GM23338 (cell line): ENCODE results near the gene AGPAT4. TPM values are rescaled to one million over a fixed set of nuclear protein-coding genes. Genes with fewer than 3 reads are reported as not detected.

Experiments
- ATAC-seq: fragments of 200-7000 bp; cut with Tn5 transposase; 3 replicates; pipeline ENCODE4 v1.9.1; 2020
- DNase-seq: peaks from one replicate; pipeline ENCODE4 v3.0.0-alpha.2; 2015; ENCODE audit warnings: low spot score
- H2AFZ ChIP-seq: fragments of 200-600 bp; sonication (generic); 2 replicates; pipeline ENCODE4 v1.8.0; 2016; ENCODE audit warnings: antibody characterized with exemption, mild to moderate bottlenecking, moderate library complexity
- H3F3A ChIP-seq: fragments of 200-600 bp; sonication (generic); replicated peaks from 2 replicates; pipeline ENCODE4 v1.8.0; 2017; ENCODE audit warnings: antibody characterized with exemption, mixed run types, low read depth
- H3K27ac ChIP-seq: fragments of 200-600 bp; sonication (generic); 2 replicates; pipeline ENCODE4 v1.6.1; 2016; ENCODE audit warnings: low read depth
- H3K27me3 ChIP-seq: fragments of 200-600 bp; sonication (generic); 2 replicates; pipeline ENCODE4 v1.8.0; 2016; ENCODE audit warnings: mild to moderate bottlenecking, mixed run types, moderate library complexity; ENCODE audit not compliant: insufficient read depth
- H3K36me3 ChIP-seq: fragments of 200-600 bp; sonication (generic); 2 replicates; pipeline ENCODE4 v1.8.0; 2016; ENCODE audit warnings: mild to moderate bottlenecking; ENCODE audit not compliant: insufficient read depth
- H3K4me1 ChIP-seq: fragments of 200-600 bp; sonication (generic); 2 replicates; pipeline ENCODE4 v1.8.0; 2016; ENCODE audit warnings: mild to moderate bottlenecking, moderate library complexity; ENCODE audit not compliant: insufficient read depth
- H3K4me2 ChIP-seq: fragments of 200-600 bp; sonication (generic); 2 replicates; pipeline ENCODE4 v1.7.1; 2017; ENCODE audit warnings: mixed run types
- H3K4me3 ChIP-seq: fragments of 200-600 bp; sonication (generic); 2 replicates; pipeline ENCODE4 v1.6.1; 2016; ENCODE audit warnings: mixed run types
- H3K79me2 ChIP-seq: fragments of 200-600 bp; sonication (generic); replicated peaks from 2 replicates; pipeline ENCODE4 v1.8.0; 2017; ENCODE audit warnings: mild to moderate bottlenecking; ENCODE audit not compliant: insufficient read depth
- H3K9me2 ChIP-seq: fragments of 200-600 bp; sonication (generic); 2 replicates; pipeline ENCODE4 v1.8.0; 2017; ENCODE audit not compliant: insufficient read depth
- H4K20me1 ChIP-seq: fragments of 200-600 bp; sonication (generic); replicated peaks from 2 replicates; pipeline ENCODE4 v1.8.0; 2017; ENCODE audit warnings: mild to moderate bottlenecking; ENCODE audit not compliant: insufficient read depth
- H3K27ac Mint-ChIP-seq: 2 replicates; pipeline ENCODE4 v1.8.0; 2020; ENCODE audit warnings: inconsistent platforms, mild to moderate bottlenecking, moderate library complexity, mixed read lengths
- H3K27me3 Mint-ChIP-seq: 3 replicates; pipeline ENCODE4 v1.8.0; 2022; ENCODE audit warnings: low read depth, mild to moderate bottlenecking, moderate library complexity, mixed read lengths, inconsistent platforms; ENCODE audit not compliant: insufficient read depth, poor library complexity
- H3K36me3 Mint-ChIP-seq: 3 replicates; pipeline ENCODE4 v1.8.0; 2021; ENCODE audit warnings: low read depth, mild to moderate bottlenecking, inconsistent platforms, moderate library complexity, mixed read lengths
- H3K4me1 Mint-ChIP-seq: 3 replicates; pipeline ENCODE4 v1.8.0; 2020; ENCODE audit warnings: mild to moderate bottlenecking, inconsistent platforms, mixed read lengths
- H3K4me3 Mint-ChIP-seq: 3 replicates; pipeline ENCODE4 v1.8.0; 2021; ENCODE audit warnings: moderate library complexity, mild to moderate bottlenecking, inconsistent platforms, mixed read lengths
- H3K9me3 Mint-ChIP-seq: 3 replicates; pipeline ENCODE4 v1.8.0; 2020; ENCODE audit warnings: moderate library complexity, mild to moderate bottlenecking, inconsistent platforms, mixed read lengths
- ETS1 ChIP-seq: IDR thresholded peaks from 2 replicates; pipeline ENCODE4 v1.6.1; 2016; ENCODE audit warnings: antibody characterized with exemption
- EZH2 ChIP-seq: fragments of 200-600 bp; sonication (generic); IDR thresholded peaks from one replicate; pipeline ENCODE4 v1.8.0; 2017; ENCODE audit warnings: antibody characterized with exemption, mild to moderate bottlenecking, low read depth; ENCODE audit not compliant: unreplicated experiment
- EZH2phosphoT487 ChIP-seq: fragments of 200-600 bp; sonication (generic); IDR thresholded peaks from one replicate; pipeline ENCODE4 v1.8.1; 2018; ENCODE audit warnings: antibody characterized with exemption; ENCODE audit not compliant: unreplicated experiment
- JUNB ChIP-seq: IDR thresholded peaks from one replicate; pipeline ENCODE4 v1.6.1; 2016; ENCODE audit warnings: antibody characterized with exemption; ENCODE audit not compliant: unreplicated experiment
- NANOG ChIP-seq: IDR thresholded peaks from 2 replicates; pipeline ENCODE4 v1.6.1; 2016; ENCODE audit warnings: antibody characterized with exemption, borderline replicate concordance
- POLR2AphosphoS5 ChIP-seq: IDR thresholded peaks from 2 replicates; pipeline ENCODE4 v1.6.1; 2016; ENCODE audit warnings: antibody characterized with exemption, low read depth
- ZNF114 ChIP-seq: fragments of 250-450 bp; sonication (Bioruptor Pico); IDR thresholded peaks from 2 replicates; pipeline ENCODE4 v1.5.0; 2020; ENCODE audit warnings: mild to moderate bottlenecking, moderate library complexity
- ZNF331 ChIP-seq: fragments of 250-450 bp; sonication (Bioruptor Pico); IDR thresholded peaks from 2 replicates; pipeline ENCODE4 v1.5.0; 2020; ENCODE audit warnings: low read depth, mild to moderate bottlenecking, moderate library complexity
- ZNF462 ChIP-seq: fragments of 250-450 bp; sonication (Bioruptor Pico); IDR thresholded peaks from 2 replicates; pipeline ENCODE4 v1.5.0; 2020; ENCODE audit warnings: mild to moderate bottlenecking, moderate library complexity
- polyA plus RNA-seq: library from polyadenylated mRNA; unstranded; fragments of >200 nt; fragmentation: Nextera tagmentation; extraction: Ambion mirVana; gene quantifications from 2 replicates; pipeline ENCODE4 v1.2.1, GENCODE V29; 2016
- total RNA-seq: library from RNA; depleted of rRNA; stranded (reverse); fragments of >200 nt; shearing (Covaris generic); gene quantifications from 2 replicates; pipeline ENCODE4 v1.2.3, GENCODE V29; 2014
- TF ChIP-seq, protein P1 (sequence below): IDR thresholded peaks from one replicate; pipeline ENCODE4 v1.6.1; 2018; ENCODE audit warnings: antibody characterized with exemption; ENCODE audit not compliant: unreplicated experiment
- TF ChIP-seq, protein P2 (sequence below), 2 experiments: fragments of 200-600 bp in 1 of 2; sonication (generic) in 1 of 2; conservative IDR thresholded peaks; 2 replicates each; pipeline versions ENCODE4 v1.5.1 to v1.6.1; 2016 to 2017; ENCODE audit warnings: antibody characterized with exemption in 2 of 2, low read depth in 2 of 2, mild to moderate bottlenecking in 2 of 2, moderate library complexity in 1 of 2

The AGPAT4 gene
- total and polyA plus RNA-seq, 2 experiments from 2014 or later: 8.9 to 19.3 TPM

GRCh38 chr6:161211380-161212035 is 62.4 kb downstream of the AGPAT4 start (continued):
- no peak for TF ChIP-seq JUNB
- TF ChIP-seq ZNF114 (CRISPR knock-in tag): no peak
- no peak for TF ChIP-seq ETS1
- TF ChIP-seq POLR2AphosphoS5: no peak

DNA sequence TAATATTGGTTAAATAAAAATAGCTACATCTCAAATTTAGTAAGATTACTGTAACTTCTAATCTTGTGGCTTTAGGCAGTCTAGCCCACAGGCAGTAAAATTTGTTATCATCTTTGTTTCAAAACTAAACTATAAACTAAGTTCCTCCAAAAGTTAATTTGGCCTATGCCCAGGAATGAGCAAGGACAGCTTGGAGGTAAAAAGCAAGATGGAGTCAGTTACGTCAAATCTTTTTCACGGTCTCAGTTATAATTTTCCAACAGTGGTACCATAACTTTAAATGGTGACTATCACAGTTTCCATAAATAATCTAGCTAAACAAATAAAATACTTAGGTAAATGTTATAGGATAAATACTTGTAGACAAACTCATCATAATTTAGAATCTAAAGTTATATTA is 63.0 kb downstream of the AGPAT4 start:
- Histone ChIP-seq H3K4me1 (no peaks in the 10 kb centered on the region), H3K27me3 (no peaks in the 10 kb centered on the region), H3K79me2 (peaks cover 78% of the 10 kb centered on the region), H4K20me1 (no peaks in the 10 kb centered on the region), H3K9me2 (no peaks in the 10 kb centered on the region; the same call in 1 of the 2 replicates), H3K4me3 (no peak overlapping the region), H3K4me2 (no peak overlapping the region), H3F3A (no peaks in the 10 kb centered on the region), H3K36me3 (peaks cover 21% of the 10 kb centered on the region), H2AFZ (no peak overlapping the region), H3K27ac (no peak overlapping the region)
- H3K27ac Mint-ChIP-seq: no peak overlapping the region
- no peak for ATAC-seq
- DNase-seq: no peak
- no peak overlapping the region for H3K4me3 Mint-ChIP-seq
- H3K9me3 Mint-ChIP-seq: peaks cover 78% of the 10 kb centered on the region
- no peaks in the 10 kb centered on the region for H3K4me1 Mint-ChIP-seq
- peaks cover 3% of the 10 kb centered on the region for H3K27me3 Mint-ChIP-seq
- H3K36me3 Mint-ChIP-seq: peaks cover 85% of the 10 kb centered on the region
- TF ChIP-seq ZNF462 (CRISPR knock-in tag) (no peak), EZH2phosphoT487 (no peak), ETS1 (no peak), NANOG (no peak), ZNF331 (CRISPR knock-in tag) (no peak), EZH2 (no peak)
- TF ChIP-seq, protein P1, sequence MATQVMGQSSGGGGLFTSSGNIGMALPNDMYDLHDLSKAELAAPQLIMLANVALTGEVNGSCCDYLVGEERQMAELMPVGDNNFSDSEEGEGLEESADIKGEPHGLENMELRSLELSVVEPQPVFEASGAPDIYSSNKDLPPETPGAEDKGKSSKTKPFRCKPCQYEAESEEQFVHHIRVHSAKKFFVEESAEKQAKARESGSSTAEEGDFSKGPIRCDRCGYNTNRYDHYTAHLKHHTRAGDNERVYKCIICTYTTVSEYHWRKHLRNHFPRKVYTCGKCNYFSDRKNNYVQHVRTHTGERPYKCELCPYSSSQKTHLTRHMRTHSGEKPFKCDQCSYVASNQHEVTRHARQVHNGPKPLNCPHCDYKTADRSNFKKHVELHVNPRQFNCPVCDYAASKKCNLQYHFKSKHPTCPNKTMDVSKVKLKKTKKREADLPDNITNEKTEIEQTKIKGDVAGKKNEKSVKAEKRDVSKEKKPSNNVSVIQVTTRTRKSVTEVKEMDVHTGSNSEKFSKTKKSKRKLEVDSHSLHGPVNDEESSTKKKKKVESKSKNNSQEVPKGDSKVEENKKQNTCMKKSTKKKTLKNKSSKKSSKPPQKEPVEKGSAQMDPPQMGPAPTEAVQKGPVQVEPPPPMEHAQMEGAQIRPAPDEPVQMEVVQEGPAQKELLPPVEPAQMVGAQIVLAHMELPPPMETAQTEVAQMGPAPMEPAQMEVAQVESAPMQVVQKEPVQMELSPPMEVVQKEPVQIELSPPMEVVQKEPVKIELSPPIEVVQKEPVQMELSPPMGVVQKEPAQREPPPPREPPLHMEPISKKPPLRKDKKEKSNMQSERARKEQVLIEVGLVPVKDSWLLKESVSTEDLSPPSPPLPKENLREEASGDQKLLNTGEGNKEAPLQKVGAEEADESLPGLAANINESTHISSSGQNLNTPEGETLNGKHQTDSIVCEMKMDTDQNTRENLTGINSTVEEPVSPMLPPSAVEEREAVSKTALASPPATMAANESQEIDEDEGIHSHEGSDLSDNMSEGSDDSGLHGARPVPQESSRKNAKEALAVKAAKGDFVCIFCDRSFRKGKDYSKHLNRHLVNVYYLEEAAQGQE: no peak
- TF ChIP-seq, protein P2, sequence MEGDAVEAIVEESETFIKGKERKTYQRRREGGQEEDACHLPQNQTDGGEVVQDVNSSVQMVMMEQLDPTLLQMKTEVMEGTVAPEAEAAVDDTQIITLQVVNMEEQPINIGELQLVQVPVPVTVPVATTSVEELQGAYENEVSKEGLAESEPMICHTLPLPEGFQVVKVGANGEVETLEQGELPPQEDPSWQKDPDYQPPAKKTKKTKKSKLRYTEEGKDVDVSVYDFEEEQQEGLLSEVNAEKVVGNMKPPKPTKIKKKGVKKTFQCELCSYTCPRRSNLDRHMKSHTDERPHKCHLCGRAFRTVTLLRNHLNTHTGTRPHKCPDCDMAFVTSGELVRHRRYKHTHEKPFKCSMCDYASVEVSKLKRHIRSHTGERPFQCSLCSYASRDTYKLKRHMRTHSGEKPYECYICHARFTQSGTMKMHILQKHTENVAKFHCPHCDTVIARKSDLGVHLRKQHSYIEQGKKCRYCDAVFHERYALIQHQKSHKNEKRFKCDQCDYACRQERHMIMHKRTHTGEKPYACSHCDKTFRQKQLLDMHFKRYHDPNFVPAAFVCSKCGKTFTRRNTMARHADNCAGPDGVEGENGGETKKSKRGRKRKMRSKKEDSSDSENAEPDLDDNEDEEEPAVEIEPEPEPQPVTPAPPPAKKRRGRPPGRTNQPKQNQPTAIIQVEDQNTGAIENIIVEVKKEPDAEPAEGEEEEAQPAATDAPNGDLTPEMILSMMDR (conservative IDR thresholded peaks at IDR 0.05; ENCODE audit: low read depth in 2 of 2): no peak
